Loucy (cell line): Measurements from ENCODE around the gene SUFU.

Source experiments
- EZH2phosphoT487 ChIP-seq: fragments of 200-600 bp; IDR thresholded peaks from 2 replicates; pipeline ENCODE4 v1.6.1; 2018; ENCODE audit warnings: antibody characterized with exemption, mild to moderate bottlenecking, moderate library complexity, borderline replicate concordance
- TF ChIP-seq, protein P1 (sequence below): fragments of 200-600 bp; sonication (generic); conservative IDR thresholded peaks from 2 replicates; pipeline ENCODE4 v1.5.1; 2014; ENCODE audit warnings: mild to moderate bottlenecking, antibody characterized with exemption, low read length

DNA sequence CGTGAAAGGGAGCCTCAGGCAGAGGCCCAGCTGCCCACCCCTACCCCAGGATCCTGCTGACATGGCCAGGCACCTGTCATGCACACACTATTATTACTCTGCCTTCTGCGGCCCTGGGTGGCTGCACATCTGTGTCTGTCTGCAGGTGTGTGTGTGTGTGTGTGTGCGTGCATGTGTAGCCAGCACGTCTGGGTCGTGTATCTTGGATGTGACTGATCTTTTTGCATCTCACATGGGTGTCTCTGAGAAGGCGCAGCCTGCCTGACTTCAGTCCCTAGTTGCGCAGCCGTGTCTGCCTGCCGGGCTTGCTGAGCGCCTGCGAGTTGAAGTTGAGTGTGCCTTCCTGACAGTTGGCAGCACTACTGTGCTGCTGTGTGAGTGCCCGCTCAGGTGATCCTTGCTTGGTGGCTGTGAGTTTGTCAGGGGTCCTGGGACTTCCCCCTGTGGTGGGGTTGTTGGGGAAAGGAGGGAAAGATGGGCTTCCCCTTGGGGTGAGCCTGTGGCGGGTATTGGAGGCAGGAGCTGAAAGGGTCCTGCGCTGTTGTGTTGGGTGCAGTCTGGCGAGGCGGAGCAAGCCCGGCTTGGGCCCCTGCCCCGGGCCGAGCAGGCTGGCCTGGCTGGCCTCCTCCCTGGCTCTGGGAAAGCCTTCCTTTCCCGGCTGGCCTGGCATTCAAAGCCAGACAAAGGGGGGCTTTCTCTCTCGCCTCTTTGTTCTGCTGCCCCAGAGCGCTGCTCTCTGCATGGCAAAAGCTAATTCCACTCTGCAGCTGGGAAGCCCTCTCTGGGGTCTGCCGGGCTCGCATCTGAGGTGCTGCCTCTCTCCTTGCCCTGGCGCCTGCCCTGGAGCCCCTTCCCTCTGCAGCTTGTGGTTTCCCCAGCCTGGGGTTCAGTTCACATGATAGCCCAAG lies 145.4 kb downstream of the SUFU start:
- no peak for TF ChIP-seq EZH2phosphoT487
- TF ChIP-seq, protein P1, sequence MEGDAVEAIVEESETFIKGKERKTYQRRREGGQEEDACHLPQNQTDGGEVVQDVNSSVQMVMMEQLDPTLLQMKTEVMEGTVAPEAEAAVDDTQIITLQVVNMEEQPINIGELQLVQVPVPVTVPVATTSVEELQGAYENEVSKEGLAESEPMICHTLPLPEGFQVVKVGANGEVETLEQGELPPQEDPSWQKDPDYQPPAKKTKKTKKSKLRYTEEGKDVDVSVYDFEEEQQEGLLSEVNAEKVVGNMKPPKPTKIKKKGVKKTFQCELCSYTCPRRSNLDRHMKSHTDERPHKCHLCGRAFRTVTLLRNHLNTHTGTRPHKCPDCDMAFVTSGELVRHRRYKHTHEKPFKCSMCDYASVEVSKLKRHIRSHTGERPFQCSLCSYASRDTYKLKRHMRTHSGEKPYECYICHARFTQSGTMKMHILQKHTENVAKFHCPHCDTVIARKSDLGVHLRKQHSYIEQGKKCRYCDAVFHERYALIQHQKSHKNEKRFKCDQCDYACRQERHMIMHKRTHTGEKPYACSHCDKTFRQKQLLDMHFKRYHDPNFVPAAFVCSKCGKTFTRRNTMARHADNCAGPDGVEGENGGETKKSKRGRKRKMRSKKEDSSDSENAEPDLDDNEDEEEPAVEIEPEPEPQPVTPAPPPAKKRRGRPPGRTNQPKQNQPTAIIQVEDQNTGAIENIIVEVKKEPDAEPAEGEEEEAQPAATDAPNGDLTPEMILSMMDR: no peak
